HG02763 (cell line): Measurements from ENCODE around the gene MECR.
"Not testable (repeated sequence)": the region's sequence is repeated elsewhere in the genome, so short reads cannot be mapped to it uniquely, and the experiment has no call there.

Experiments
- ATAC-seq: cut with Tn5 transposase; IDR thresholded peaks from one replicate; pipeline ENCODE4 v1.9.1; 2021; ENCODE audit warnings: mild to moderate bottlenecking, moderate library complexity; ENCODE audit not compliant: unreplicated experiment

MECR gene

GRCh38 chr1:29236712-29237128, 6.0 kb upstream of the MECR start:
- ATAC-seq, result no peak

GRCh38 chr1:29235955-29236711, 5.4 kb upstream of the MECR start, which contains the start of gene PTPRU:
Gene PTPRU, plus strand, starts transcription at chr1:29236522. Its CDS starts 123 bp downstream, at chr1:29236645.
- ATAC-seq, result peak; percentile 53

- not testable (repeated sequence) for ATAC-seq
Observed at GRCh38 chr1:29234881-29235280, 4.1 kb upstream of the MECR start.

- no peak for ATAC-seq
Observed at GRCh38 chr1:29234471-29234870, 3.7 kb upstream of the MECR start.

- no peak for ATAC-seq
Observed at GRCh38 chr1:29233693-29234092, 3.0 kb upstream of the MECR start.

- ATAC-seq, result no peak
Observed at GRCh38 chr1:29232387-29232786, 1.7 kb upstream of the MECR start.

GRCh38 chr1:29230204-29230552, 556 bp downstream of the MECR start:
- ATAC-seq, result no peak

GRCh38 chr1:29227511-29227910, 3.2 kb downstream of the MECR start:
- no peak for ATAC-seq

- ATAC-seq, result no peak
Observed at GRCh38 chr1:29225361-29225760, 5.4 kb downstream of the MECR start.

- no peak for ATAC-seq
Observed at GRCh38 chr1:29224356-29224837, 6.3 kb downstream of the MECR start.

GRCh38 chr1:29223521-29223920, 7.2 kb downstream of the MECR start:
- no peak for ATAC-seq

GRCh38 chr1:29222686-29223085, 8.0 kb downstream of the MECR start:
- no peak for ATAC-seq

GRCh38 chr1:29222260-29222659, 8.5 kb downstream of the MECR start:
- not testable (repeated sequence) for ATAC-seq

- no peak for ATAC-seq
Observed at GRCh38 chr1:29221296-29221695, 9.4 kb downstream of the MECR start.

GRCh38 chr1:29218223-29218622, 12.5 kb downstream of the MECR start:
- no peak for ATAC-seq

- no peak for ATAC-seq
Observed at GRCh38 chr1:29217633-29218032, 13.1 kb downstream of the MECR start.

GRCh38 chr1:29213055-29213454, 17.7 kb downstream of the MECR start:
- ATAC-seq, result no peak

- ATAC-seq, result no peak
Observed at GRCh38 chr1:29211086-29212030, 19.4 kb downstream of the MECR start.

GRCh38 chr1:29210278-29211085, 20.3 kb downstream of the MECR start:
- ATAC-seq, result no peak

- ATAC-seq, result no peak
Observed at GRCh38 chr1:29209173-29209572, 21.6 kb downstream of the MECR start.

- no peak for ATAC-seq
Observed at GRCh38 chr1:29208442-29208841, 22.3 kb downstream of the MECR start.
